ENCODE data around the gene PRODH.
"Not testable (repeated sequence)": the region's sequence is repeated elsewhere in the genome, so short reads cannot be mapped to it uniquely, and the experiment has no call there.

The PRODH gene

GRCh38 chr22:18896037-18896657 is 39.9 kb downstream of the PRODH start:
- DNase-seq: not testable (repeated sequence)

GRCh38 chr22:18893775-18894174 is 42.3 kb downstream of the PRODH start:
- DNase-seq: not testable (repeated sequence)

- not testable (repeated sequence) for DNase-seq
Observed at GRCh38 chr22:18890510-18891192, 45.4 kb downstream of the PRODH start.

DNA sequence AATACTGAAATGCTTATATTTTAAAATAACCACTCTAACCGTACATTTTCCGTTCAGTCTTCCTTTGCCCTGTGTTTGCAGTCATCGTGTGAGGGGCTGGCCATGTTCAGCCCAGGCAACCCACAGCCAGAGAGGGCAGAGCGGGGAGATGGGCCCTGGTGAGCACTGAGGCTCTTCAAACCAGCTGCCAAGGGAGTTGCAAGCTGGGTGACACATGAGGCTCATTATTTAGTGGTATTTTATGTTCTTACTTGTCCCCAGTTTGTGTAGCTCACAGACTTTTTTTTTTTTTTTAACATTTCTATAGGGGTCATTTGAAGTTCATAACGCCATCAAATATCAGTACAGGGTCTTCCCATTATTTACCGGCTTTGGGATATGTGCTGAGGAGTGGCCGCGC is 48.0 kb downstream of the PRODH start:
- DNase-seq: no peak

- not testable (repeated sequence) for DNase-seq
Observed at GRCh38 chr22:18884465-18884864, 51.6 kb downstream of the PRODH start.

DNA sequence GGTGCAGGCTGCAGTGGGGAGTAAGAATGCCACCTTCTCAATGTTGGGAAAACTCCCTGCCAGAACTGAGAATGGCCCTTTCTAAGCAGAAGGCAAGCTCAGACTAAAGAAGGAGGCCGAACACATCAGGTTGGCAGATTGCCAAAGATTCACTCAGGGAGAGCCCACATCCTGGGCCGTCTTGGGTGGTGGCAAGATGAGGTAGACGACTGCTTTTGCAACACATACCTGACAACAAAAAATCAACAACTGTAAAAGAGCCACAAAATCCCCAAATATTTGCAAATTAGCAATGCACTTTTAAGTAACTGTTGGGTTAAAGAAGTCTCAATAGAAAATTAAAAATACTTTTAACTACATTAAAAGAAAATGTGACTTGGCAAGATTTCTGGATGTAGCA is 54.8 kb downstream of the PRODH start:
- DNase-seq: not testable (repeated sequence)

Data from femur (tissue), 1 donor.